Transverse colon (tissue), 4 donors: ENCODE results near the gene CHCHD6.

Source experiments
- POLR2AphosphoS5 ChIP-seq, 3 donors: sonication (generic); formaldehyde crosslinking; IDR thresholded peaks; one replicate each; pipeline ENCODE4 v1.6.1; 2016; ENCODE audit warnings: antibody characterized with exemption in 3 of 3
- TF ChIP-seq, protein P1 (sequence below), 5 experiments: fragments of 200-600 bp in 3 of 5; fragments of 450-650 bp in 2 of 5; sonication (generic) in 3 of 5; IDR thresholded peaks; 1 replicate in 2 of 5; 2 replicates in 3 of 5; pipeline ENCODE4 v1.5.1; 2016 to 2017; ENCODE audit warnings: antibody characterized with exemption in 5 of 5, inconsistent platforms in 3 of 5, mild to moderate bottlenecking in 2 of 5, moderate library complexity in 1 of 5

GRCh38 chr3:126982126-126982470, 278.1 kb downstream of the CHCHD6 start:
- TF ChIP-seq, protein P1, sequence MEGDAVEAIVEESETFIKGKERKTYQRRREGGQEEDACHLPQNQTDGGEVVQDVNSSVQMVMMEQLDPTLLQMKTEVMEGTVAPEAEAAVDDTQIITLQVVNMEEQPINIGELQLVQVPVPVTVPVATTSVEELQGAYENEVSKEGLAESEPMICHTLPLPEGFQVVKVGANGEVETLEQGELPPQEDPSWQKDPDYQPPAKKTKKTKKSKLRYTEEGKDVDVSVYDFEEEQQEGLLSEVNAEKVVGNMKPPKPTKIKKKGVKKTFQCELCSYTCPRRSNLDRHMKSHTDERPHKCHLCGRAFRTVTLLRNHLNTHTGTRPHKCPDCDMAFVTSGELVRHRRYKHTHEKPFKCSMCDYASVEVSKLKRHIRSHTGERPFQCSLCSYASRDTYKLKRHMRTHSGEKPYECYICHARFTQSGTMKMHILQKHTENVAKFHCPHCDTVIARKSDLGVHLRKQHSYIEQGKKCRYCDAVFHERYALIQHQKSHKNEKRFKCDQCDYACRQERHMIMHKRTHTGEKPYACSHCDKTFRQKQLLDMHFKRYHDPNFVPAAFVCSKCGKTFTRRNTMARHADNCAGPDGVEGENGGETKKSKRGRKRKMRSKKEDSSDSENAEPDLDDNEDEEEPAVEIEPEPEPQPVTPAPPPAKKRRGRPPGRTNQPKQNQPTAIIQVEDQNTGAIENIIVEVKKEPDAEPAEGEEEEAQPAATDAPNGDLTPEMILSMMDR (IDR thresholded peaks at IDR 0.05) = no peak
- no peak for TF ChIP-seq POLR2AphosphoS5 (IDR thresholded peaks at IDR 0.05)
